ENCODE data around the gene MEIKIN.

The MEIKIN gene

DNA sequence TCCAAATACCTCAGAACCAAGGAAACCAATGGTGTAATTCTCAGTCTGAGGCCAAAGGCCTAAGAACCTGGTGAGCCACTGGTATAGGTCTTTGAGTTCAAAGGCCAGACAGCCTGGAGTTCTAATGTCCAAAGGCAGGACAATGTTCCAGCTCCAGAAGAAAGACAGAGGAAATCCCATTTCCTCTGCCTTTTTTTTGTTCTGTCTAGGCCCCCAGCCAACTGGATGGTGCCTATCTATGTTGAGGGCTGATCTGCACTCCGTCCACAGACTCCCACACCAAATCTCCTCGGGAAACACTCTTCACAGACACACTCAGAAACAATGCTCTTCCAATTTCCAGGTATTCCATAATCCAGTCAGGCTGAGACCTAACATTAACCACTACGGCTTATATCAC, 178.8 kb downstream of the MEIKIN start:
- no peak for DNase-seq

DNA sequence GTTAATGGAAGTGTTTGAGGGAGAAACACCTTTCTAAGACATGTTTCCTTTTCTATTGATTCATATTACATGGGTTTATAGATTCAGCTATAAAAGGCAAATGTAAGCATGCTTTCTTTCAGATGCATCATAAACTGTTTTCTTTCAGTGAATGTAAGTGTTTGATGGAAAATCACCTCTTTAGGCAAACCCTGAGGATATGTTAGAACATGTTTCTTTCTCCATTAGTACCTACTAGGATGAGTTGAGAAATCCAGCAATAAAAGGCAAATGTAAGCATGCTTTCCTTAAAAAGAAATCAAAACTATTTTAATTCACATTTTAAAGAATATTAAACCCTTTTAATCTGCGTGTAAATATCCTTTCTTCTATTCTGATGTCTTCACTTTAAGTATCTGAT, 180.2 kb downstream of the MEIKIN start:
- no peak for DNase-seq

DNA sequence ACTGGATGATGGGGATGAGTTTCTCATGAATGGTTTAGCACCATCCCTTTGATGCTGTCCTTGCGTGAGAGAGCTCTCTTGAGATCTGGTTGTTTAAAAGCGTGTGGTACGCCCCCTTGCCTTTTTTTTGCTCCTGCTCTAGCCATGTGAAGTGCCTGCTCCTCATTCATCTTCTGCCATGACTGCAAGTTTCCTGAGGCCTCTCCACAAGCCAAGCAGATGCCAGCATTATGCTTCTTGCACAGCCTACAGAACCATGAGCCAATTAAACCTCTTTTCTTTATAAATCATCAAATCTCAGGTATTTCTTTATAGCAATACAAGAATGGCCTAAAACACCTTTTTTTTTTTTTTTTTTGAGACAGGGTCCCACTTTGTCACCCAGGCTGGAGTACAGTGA, 181.5 kb downstream of the MEIKIN start:
- DNase-seq = no peak

DNA sequence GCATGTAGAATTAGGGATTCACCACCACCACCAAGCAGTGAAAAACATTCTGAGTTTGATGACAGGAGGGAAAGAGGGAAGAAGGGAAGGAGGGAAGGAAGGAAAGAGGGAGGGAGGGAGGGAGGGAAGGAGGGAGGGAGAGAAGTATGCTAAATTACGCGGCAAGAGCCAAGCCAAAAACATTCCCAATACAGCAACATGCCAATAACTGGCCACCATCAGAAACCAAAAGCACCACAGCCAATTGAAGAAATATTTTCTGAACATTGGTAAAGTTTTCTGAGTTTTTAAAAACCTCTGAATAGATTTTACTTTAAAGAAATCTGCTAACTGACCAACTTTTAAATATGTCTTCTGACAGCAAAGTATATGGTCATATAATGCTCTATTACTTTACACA, 184.7 kb downstream of the MEIKIN start:
- no peak for DNase-seq

DNA sequence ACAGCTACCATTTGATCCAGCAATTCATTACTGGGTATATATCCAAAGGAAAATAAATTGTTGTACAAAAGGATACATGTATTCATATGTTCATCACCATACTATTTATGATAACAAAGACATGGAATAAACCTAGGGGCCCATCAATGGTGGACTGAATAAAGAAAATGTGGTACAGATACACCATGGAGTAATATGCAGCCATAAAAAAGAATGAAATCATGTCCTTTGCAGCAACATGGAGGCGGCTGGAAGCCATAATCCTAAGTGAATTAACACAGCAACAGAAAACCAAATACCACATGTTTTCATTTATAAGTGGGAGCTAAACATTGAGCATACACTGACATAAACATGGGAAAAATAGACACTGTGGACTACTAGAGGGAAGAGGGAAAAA, 185.8 kb downstream of the MEIKIN start:
- DNase-seq = no peak

DNA sequence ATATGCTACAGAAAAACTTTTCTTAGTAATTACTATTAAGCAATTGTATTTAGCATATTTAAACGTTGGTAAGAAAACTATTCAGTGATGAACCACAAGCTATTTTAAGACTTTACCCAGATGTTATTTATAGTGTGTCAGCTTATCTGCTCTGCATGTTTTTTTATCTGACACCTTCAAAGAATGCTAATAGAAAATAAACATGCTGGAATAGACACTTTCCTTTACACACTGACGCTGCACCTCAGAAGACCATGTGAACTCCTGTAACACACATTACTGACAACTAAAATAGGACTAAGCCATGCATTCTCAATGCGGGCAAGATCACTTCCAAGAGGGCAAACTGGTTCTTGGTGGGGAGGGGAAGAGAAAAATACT, 187.0 kb downstream of the MEIKIN start:
- peak; percentile 39 for DNase-seq

DNA sequence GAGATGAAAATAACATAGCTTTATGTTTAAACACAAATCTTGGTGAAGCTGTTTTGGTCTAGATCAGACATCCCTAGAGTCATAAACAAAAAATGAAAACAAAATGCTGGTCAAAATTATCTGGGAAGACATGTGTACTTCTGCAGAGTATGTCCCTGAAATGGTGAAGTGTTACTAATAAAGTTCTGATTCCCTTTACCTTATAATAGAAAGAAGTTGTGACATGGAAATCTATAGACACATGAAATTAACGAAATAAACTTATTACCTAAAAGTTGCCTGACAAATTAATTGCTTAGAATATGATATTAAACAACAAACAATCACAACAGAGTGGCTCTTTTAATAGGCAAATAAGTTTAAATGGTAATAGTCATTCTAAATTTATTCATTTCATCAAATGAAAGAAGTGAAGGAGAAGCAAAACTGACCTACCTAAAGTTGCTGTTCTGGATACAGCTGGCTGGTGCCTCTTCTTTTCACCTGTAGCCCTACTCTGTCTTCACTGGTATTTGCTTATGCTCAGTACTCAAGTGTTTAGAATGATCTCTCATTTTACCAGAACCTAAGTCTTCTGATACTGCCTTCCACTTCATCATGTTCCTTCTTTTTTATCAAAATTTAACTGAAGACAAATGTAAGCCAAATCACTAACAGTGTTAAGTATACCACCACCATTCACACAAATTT, 187.5 kb downstream of the MEIKIN start:
- no peak for DNase-seq
